ENCODE results near the gene METAP1D. TPM values are rescaled to one million over a fixed set of nuclear protein-coding genes. Genes with fewer than 3 reads are reported as not detected.
"Not testable (repeated sequence)": the region's sequence is repeated elsewhere in the genome, so short reads cannot be mapped to it uniquely, and the experiment has no call there.

Gene METAP1D
- polyA plus RNA-seq, 1 donor from 2014 or later = 3.6 TPM

DNA sequence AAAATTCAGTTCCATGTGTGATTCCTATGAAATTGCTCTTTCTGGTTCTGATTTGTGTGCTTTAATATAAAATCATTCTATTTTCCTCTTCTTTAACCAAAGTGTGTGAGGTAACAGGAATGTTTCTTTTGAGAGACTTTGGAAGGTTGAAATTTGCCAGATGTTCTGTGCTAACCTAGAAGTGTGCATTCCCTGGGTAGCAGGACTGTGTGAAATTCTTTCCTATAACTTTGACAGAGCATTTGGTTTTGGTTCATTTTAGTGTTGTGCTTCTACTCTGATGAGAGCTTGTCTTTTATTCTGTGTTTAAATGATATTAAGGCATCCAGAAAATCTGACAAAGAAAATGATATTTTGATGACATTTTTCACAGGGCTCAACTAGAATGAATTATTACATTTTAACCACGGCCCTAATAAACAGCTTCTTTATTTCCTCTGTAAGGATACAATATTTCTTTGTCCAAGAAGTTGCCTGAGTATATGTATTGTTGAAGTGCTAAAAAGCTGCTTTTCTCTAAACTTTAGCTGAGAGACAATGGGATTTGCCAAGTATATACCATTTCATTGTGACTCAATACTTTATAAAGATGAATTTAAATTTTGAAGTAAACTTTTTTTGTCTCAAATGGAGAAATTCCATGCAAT lies 50.8 kb downstream of the METAP1D start:
- Mint-ChIP-seq H3K36me3 (peaks cover 5% of the 10 kb centered on the region), H3K4me3 (no peak overlapping the region), H3K9me3 (no peaks in the 10 kb centered on the region), H3K27ac (no peak overlapping the region), H3K27me3 (no peaks in the 10 kb centered on the region), H3K4me1 (peaks cover 0 to 3% (median 2%) of the 10 kb centered on the region in 3 donors)

DNA sequence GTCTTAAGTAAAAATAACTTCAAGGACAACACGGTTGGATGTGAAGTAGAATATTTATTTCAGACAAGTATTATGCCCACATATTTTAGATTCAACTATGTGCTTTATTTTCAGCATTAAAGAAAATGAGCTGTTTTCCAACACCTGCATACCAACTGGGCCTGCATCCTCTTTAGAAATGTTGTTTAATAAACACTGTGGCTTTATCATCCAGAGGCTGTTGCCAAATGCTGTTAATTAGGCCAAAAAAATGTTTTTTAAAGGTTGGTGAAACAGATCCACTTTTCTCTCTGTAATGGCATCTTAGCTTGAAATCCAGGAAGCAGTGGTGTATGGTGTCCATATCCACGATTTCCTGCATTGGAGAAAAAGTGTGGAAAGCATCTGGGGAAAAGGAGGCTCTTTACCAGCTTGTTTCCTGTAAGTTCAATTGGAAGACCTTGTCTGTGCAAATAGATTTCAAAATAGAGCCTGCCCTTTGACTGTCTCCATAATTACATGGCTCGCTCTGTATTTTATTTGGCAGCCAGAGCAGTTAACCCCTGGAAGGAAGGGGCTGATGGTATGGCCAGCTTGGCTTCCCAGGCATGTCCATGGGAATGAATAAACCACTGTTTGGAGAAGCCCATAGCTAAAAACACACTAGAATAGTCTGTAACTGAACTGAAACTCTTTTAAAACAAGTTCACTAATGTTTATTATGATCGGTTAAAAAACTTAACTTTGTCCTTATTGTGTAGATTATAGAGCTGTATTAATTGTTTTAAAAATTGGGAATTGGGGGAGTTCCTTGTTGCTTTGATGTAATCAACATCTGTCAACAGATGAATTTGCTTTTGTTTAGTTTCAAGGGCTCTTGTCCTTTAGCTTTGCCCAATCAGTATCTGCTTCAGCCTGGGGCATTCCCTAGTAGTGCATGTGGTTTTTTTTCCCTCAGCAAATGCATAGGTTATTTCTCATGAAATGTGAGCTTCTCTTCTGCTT lies 52.5 kb downstream of the METAP1D start:
- H3K4me3 Mint-ChIP-seq = no peak overlapping the region
- no peak overlapping the region for H3K27ac Mint-ChIP-seq
- H3K9me3 Mint-ChIP-seq = no peaks in the 10 kb centered on the region
- H3K4me1 Mint-ChIP-seq = peaks cover 0 to 3% (median 2%) of the 10 kb centered on the region in 3 donors
- H3K27me3 Mint-ChIP-seq = no peaks in the 10 kb centered on the region
- H3K36me3 Mint-ChIP-seq = peaks cover 5% of the 10 kb centered on the region

DNA sequence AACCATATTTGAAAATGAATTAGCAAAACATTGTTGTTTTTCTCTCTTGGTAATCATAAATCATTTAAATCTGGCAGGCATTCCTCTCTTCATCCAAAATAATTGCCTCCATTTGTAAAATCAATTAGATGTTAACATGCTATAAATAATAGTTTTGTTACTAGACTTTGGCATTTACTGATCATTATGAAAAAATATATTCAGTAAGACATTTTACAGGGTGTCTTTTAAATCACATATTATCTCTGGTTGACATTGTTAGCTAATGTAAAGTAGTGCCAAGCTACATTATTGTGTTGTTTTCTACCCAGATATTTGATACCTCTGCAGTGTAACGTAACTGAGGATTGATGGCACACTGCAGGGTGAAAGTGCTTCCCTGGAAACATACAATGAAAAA lies 53.7 kb downstream of the METAP1D start:
- no peaks in the 10 kb centered on the region for H3K9me3 Mint-ChIP-seq
- H3K27ac Mint-ChIP-seq = no peak overlapping the region
- peaks cover 0 to 3% (median 2%) of the 10 kb centered on the region in 3 donors for H3K4me1 Mint-ChIP-seq
- H3K4me3 Mint-ChIP-seq = no peak overlapping the region
- peaks cover 4% of the 10 kb centered on the region for H3K36me3 Mint-ChIP-seq
- no peaks in the 10 kb centered on the region for H3K27me3 Mint-ChIP-seq

DNA sequence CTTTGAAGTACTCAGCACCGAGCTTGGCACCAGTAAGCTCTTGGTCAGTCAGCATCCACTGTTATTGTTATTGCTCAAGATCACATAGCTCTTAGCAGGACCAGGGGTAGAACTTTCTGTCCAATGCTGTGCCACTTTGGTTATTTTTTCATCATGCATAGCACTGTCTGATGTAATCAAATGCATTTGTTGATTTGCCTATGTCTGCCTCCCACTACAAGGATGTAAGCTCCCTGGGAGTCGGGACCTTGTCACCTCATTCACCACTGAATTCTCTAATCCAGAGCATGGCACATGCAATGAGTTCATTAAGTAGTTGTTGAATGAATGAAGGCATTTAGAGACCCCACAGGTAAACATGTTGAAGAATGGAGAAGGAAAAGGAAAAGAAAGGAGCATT lies 56.5 kb downstream of the METAP1D start:
- H3K27ac Mint-ChIP-seq = no peak overlapping the region
- no peak overlapping the region for H3K4me3 Mint-ChIP-seq
- no peaks in the 10 kb centered on the region for H3K36me3 Mint-ChIP-seq
- H3K4me1 Mint-ChIP-seq = peaks cover 0 to 3% (median 2%) of the 10 kb centered on the region in 3 donors
- no peaks in the 10 kb centered on the region for H3K9me3 Mint-ChIP-seq
- H3K27me3 Mint-ChIP-seq = no peaks in the 10 kb centered on the region

DNA sequence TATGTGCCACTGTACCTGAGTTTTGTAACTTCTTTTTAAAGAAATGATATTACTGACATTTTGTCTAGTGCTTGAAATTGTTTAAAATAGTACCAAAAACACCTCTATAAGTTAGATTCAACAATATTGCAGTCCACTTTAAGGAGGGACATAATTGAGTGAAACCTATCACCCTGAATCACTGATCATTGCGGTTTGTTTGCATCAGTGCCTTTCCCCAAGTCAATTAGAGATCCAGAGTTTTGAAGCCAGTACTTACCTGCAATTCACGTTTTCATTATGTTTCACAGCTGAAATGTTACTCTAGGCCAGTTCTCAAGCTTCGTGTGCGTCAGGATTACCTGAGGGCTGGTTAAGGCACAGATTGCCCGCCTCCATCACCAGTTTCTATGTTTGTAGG lies 58.9 kb downstream of the METAP1D start:
- H3K9me3 Mint-ChIP-seq = no peaks in the 10 kb centered on the region
- no peak overlapping the region for H3K4me3 Mint-ChIP-seq
- H3K4me1 Mint-ChIP-seq = peaks cover 0 to 3% (median 2%) of the 10 kb centered on the region in 3 donors
- H3K36me3 Mint-ChIP-seq = peaks cover 3% of the 10 kb centered on the region
- H3K27me3 Mint-ChIP-seq = no peaks in the 10 kb centered on the region
- no peak overlapping the region for H3K27ac Mint-ChIP-seq

DNA sequence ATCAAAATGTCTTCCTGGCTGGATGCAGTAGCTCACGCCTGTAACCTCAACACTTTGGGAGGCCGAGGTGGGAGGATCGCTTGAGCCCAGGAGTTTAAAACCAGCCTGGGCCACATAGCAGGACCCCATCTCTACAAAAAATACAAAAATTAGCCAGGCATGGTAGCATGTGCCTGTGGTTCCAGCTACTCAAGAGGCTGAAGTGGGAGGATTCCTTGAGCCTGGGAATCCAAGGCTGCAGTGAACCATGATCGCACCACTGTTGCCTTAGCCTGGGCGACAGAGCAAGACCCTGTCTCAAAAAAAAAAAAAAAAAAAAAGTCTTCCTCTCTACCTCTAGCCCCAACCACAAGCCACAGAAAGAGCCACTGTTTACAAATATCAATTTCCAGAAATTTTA lies 60.4 kb downstream of the METAP1D start:
- H3K4me3 Mint-ChIP-seq, H3K4me1 Mint-ChIP-seq, H3K27ac Mint-ChIP-seq, H3K9me3 Mint-ChIP-seq, H3K27me3 Mint-ChIP-seq, H3K36me3 Mint-ChIP-seq: not testable (repeated sequence)

DNA sequence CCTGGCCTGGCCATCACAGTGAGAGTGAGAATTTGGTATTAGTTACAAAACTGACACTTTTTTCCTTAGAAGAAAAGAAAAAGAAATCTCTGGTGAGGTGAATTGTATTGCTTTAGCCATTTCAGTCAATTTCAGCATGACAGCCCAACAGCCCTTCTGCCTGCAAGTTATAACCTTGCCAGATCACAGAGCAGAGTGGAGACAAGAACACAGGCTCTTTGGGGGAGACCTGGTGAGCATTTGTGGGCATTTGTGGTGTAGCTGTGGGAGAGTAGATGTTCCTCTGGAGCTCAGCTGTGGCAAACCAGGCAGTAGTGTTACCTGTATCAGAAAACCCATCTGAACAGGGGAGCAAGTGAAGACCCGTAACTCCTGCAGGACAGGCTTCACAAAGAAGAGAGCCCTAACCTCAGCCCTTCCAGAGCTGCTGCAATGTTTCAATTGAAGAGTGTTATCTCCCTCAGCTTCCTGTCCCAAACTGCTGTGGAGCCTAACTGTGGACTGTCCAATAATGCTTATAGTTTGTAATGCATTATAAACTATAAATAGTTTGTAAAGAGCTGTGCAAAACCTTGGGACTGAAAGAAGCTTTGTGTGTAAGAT lies 62.8 kb downstream of the METAP1D start:
- Mint-ChIP-seq H3K27me3 (no peaks in the 10 kb centered on the region), H3K4me3 (no peak overlapping the region), H3K9me3 (no peaks in the 10 kb centered on the region), H3K27ac (no peak overlapping the region), H3K36me3 (peaks cover 10% of the 10 kb centered on the region), H3K4me1 (no peaks in the 10 kb centered on the region)

DNA sequence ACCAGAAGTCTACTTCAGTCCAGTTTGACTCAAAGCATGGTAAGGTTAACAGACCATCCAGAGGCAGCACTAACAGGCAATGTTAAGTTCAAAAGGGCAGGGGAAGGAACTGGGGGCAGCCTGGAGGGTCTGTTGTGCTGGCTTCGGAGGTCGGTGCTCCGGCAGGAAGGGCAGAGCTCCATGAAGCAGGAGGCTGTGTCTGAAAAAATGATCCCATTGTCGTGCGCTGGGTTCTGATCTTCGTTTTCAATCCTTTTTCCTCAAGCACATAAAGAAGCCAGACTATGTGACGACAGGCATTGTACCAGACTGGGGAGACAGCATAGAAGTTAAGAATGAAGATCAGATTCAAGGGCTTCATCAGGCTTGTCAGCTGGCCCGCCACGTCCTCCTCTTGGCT lies 63.7 kb downstream of the METAP1D start:
- H3K4me1 Mint-ChIP-seq = no peaks in the 10 kb centered on the region
- H3K27ac Mint-ChIP-seq = no peak overlapping the region
- no peaks in the 10 kb centered on the region for H3K27me3 Mint-ChIP-seq
- no peak overlapping the region for H3K4me3 Mint-ChIP-seq
- no peaks in the 10 kb centered on the region for H3K9me3 Mint-ChIP-seq
- peaks cover 10% of the 10 kb centered on the region for H3K36me3 Mint-ChIP-seq

DNA sequence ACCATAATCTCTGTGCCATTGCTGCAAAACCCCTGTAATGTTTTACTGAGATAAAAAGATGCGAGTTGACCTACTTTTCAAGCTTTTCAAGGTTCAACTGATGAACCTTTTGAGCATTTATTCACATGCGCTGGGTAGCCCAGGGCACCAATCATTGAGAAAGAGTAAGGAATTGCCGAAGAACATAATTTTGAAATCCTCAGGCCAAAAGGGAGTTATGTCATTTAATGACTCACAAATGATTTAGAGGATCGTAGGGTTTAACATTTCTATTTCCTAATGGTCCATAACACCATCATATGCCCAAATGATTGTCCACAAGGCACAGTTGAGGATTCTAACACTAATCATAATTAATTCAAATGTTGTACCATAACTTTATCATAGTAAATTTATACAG lies 65.4 kb downstream of the METAP1D start:
- Mint-ChIP-seq H3K36me3 (peaks cover 14% of the 10 kb centered on the region), H3K4me3 (no peak overlapping the region), H3K27me3 (no peaks in the 10 kb centered on the region), H3K4me1 (no peaks in the 10 kb centered on the region), H3K9me3 (no peaks in the 10 kb centered on the region), H3K27ac (no peak overlapping the region)

DNA sequence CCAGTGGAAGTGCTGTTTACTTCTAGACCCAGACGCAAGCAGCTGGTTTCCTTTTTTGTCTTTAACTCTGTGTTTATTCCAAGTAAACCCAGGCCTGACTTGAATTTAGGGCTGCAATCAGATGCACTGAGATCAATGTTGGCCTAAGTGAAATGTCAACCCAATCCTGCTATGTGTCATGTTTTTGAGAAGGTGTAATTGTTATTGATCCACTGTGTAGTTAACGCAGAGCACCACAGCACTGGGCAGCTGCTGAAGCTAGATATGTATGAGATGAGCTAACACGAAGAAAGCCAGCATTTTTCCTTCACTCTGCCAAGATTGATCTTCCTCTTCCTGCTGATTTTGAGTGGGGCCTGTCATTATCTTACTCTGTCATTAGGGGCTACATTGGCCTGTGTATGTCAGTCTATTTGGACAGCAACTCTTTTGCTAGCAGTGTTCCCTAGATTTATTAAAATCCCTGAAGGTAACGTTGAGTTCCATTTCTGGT lies 66.7 kb downstream of the METAP1D start:
- no peaks in the 10 kb centered on the region for H3K27me3 Mint-ChIP-seq
- no peaks in the 10 kb centered on the region for H3K4me1 Mint-ChIP-seq
- H3K9me3 Mint-ChIP-seq = no peaks in the 10 kb centered on the region
- H3K36me3 Mint-ChIP-seq = peaks cover 14% of the 10 kb centered on the region
- H3K4me3 Mint-ChIP-seq = no peak overlapping the region
- H3K27ac Mint-ChIP-seq = no peak overlapping the region

DNA sequence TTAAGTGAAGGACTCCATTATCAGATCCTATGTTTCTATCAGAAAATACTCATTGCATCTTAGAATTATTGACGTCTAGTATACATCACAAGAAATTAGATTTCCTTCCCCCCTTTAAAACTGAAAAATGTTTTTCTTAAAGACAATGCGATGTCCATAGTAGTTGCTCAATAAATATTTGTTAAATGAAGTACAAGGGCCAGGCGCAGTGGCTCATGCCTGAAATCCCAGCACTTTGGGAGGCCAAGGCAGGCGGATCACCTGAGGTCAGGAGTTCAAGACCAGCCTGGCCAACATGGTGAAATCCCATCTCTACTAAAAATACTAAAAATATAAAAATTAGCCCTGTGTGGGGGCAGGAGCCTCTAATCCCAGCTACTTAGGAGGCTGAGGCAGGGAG lies 68.2 kb downstream of the METAP1D start:
- H3K4me1 Mint-ChIP-seq, H3K9me3 Mint-ChIP-seq, H3K27me3 Mint-ChIP-seq, H3K27ac Mint-ChIP-seq, H3K4me3 Mint-ChIP-seq: not testable (repeated sequence)
- peaks cover 16% of the 10 kb centered on the region for H3K36me3 Mint-ChIP-seq

DNA sequence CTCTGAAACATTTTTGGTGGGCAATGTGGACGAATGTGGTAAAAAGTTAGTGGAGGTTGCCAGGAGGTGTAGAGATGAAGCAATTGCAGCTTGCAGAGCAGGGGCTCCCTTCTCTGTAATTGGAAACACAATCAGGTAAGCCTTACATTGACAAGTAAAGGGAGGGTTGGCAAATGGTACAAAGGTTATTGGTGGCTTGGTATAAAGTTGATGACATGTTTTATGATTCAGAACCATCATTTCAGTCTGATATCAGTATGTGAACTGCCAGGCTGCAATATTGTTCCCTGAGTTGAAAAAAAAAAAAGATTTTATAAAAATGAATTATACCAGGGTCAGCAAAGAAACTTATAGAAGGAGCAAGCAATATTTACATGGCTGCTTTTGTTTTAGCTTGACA lies 71.2 kb downstream of the METAP1D start:
- Mint-ChIP-seq H3K36me3 (peaks cover 6% of the 10 kb centered on the region), H3K9me3 (no peaks in the 10 kb centered on the region), H3K4me1 (no peaks in the 10 kb centered on the region), H3K27ac (no peak overlapping the region), H3K27me3 (no peaks in the 10 kb centered on the region), H3K4me3 (no peak overlapping the region)

DNA sequence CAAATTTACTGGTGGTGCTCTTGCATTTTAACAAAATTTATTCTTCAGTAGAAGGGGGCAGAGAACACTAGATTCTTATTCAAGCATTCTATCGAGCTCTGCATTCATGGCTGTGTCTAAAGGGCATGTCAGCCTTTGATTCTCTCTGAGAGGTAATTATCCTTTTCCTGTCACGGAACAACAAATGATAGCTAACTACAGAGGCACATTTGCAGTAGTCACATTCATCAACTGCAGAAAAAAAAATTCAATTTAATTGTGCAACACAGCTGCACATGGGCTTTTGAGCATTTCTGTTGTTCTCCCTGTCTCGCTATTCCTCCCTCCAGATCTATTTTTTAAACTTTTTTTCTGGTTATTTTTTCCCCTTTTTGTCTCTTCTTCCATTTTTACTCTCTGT lies 72.5 kb downstream of the METAP1D start:
- no peaks in the 10 kb centered on the region for H3K9me3 Mint-ChIP-seq

DNA sequence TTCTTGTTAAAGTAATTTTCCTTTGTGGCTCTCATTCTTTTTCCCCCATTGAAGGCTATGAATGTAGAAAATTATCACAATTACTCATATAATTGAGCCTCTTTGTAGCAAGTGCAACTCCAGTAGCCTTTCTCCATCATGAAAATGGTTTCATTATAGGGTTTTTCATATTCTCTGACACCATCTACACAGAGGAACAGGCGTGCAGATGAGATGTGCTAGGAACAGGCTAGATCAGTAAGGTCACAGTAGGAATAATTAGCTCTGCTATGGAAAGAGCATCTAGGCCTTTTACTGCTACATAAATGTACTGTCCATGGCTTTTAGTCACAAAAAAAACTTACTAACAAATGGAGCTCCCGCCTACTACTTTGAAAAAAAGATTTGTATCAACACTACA lies 73.0 kb downstream of the METAP1D start:
- Mint-ChIP-seq H3K4me1 (no peaks in the 10 kb centered on the region), H3K4me3 (no peak overlapping the region), H3K9me3 (no peaks in the 10 kb centered on the region), H3K27me3 (no peaks in the 10 kb centered on the region), H3K27ac (no peak overlapping the region), H3K36me3 (peaks cover 6% of the 10 kb centered on the region)

More for the DNA sequence above, 72.5 kb downstream of the METAP1D start:
- no peak overlapping the region for H3K27ac Mint-ChIP-seq
- H3K27me3 Mint-ChIP-seq = no peaks in the 10 kb centered on the region
- H3K4me3 Mint-ChIP-seq = no peak overlapping the region
- peaks cover 6% of the 10 kb centered on the region for H3K36me3 Mint-ChIP-seq
- no peaks in the 10 kb centered on the region for H3K4me1 Mint-ChIP-seq

DNA sequence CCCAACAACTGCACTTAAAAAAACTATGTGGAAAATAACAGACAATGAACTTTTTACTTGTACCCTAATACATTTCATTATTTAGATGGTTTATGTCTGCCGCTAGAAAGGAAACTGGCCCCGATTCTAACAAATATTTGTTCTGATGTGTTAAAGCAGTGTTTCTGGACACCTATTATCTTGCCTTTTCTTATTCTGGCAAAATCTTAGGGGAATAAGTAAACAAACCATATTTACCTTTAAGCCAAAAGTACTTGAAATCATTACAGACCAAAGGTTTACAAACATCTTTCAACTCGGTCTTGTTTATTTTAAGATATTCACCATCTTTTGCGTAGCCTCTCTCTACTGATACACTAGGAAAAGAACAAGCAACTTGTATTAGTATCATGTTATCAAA lies 73.8 kb downstream of the METAP1D start:
- Mint-ChIP-seq H3K4me1 (no peaks in the 10 kb centered on the region), H3K27ac (no peak overlapping the region), H3K4me3 (no peak overlapping the region), H3K36me3 (peaks cover 6% of the 10 kb centered on the region), H3K9me3 (no peaks in the 10 kb centered on the region), H3K27me3 (no peaks in the 10 kb centered on the region)

Measured in IgD-negative memory B cell (primary cell).